Measurements from ENCODE around the gene MALSU1. TPM values are rescaled to one million over a fixed set of nuclear protein-coding genes. Genes with fewer than 3 reads are reported as not detected.

The MALSU1 gene
- total and polyA plus RNA-seq, 7 donors: 65.2 to 109 (median 89.2) TPM

GRCh38 chr7:23347682-23348180 is 48.6 kb downstream of the MALSU1 start:
- Histone ChIP-seq H3K27ac (no peak overlapping the region), H3K4me3 (no peak overlapping the region), H3K36me3 (ENCODE audit: insufficient read depth in 1 of 2, low read depth in 1 of 2) (no peaks in the 10 kb centered on the region), H3K27me3 (ENCODE audit: insufficient read depth in 3 of 3, low read length in 2 of 3) (no peaks in the 10 kb centered on the region), H3K9me3 (no peaks in the 10 kb centered on the region), H3K4me1 (no peaks in the 10 kb centered on the region)
- WGBS, 3 donors: 89 to 94% (median 94%) methylated on average over 8 of the region's 8 CpGs
- no peak for ATAC-seq
- intact Hi-C loops (cut with DNase I): no loop called here
- TF ChIP-seq CTCF (IDR thresholded peaks at IDR 0.05): no peak
- DNase-seq: no peak

GRCh38 chr7:23349484-23350157 is 50.5 kb downstream of the MALSU1 start:
- no peaks in the 10 kb centered on the region for H3K36me3 ChIP-seq (ENCODE audit: insufficient read depth in 1 of 2, low read depth in 1 of 2)
- no peak overlapping the region for H3K4me3 ChIP-seq
- ATAC-seq (no peak), DNase-seq (no peak)
- no peaks in the 10 kb centered on the region for H3K9me3 ChIP-seq
- H3K27me3 ChIP-seq (ENCODE audit: insufficient read depth in 3 of 3, low read length in 2 of 3): no peaks in the 10 kb centered on the region
- intact Hi-C loops (cut with DNase I): no loop called here
- H3K27ac ChIP-seq: no peak overlapping the region
- TF ChIP-seq CTCF (IDR thresholded peaks at IDR 0.05): no peak
- 63 to 68% (median 64%) methylated on average over 7 of the region's 7 CpGs for WGBS, 3 donors
- H3K4me1 ChIP-seq: no peaks in the 10 kb centered on the region

- no peaks in the 10 kb centered on the region for H3K27me3 ChIP-seq (ENCODE audit: insufficient read depth in 3 of 3, low read length in 2 of 3)
- 89 to 96% (median 91%) methylated on average over 2 of the region's 2 CpGs for WGBS, 3 donors
- no peak overlapping the region for H3K27ac ChIP-seq
- H3K4me3 ChIP-seq: no peak overlapping the region
- DNase-seq (no peak), ATAC-seq (no peak)
- intact Hi-C loops (cut with DNase I): no loop called here
- H3K4me1 ChIP-seq: no peaks in the 10 kb centered on the region
- H3K9me3 ChIP-seq: no peaks in the 10 kb centered on the region
- no peaks in the 10 kb centered on the region for H3K36me3 ChIP-seq (ENCODE audit: insufficient read depth in 1 of 2, low read depth in 1 of 2)
- TF ChIP-seq CTCF (IDR thresholded peaks at IDR 0.05): no peak
These were observed 51.3 kb downstream of the MALSU1 start for GRCh38 chr7:23350466-23350865.

- ATAC-seq (no peak), DNase-seq (no peak)
- no peaks in the 10 kb centered on the region for H3K27me3 ChIP-seq (ENCODE audit: insufficient read depth in 3 of 3, low read length in 2 of 3)
- H3K4me3 ChIP-seq: no peak overlapping the region
- WGBS, 3 donors: 90 to 92% (median 92%) methylated on average over 5 of the region's 5 CpGs
- no peak for TF ChIP-seq CTCF (IDR thresholded peaks at IDR 0.05)
- H3K4me1 ChIP-seq: no peaks in the 10 kb centered on the region
- intact Hi-C loops (cut with DNase I): no loop called here
- H3K27ac ChIP-seq: no peak overlapping the region
- no peaks in the 10 kb centered on the region for H3K9me3 ChIP-seq
- no peaks in the 10 kb centered on the region for H3K36me3 ChIP-seq (ENCODE audit: insufficient read depth in 1 of 2, low read depth in 1 of 2)
These were observed 54.0 kb downstream of the MALSU1 start for GRCh38 chr7:23353172-23353571.

GRCh38 chr7:23356168-23356567 is 57.0 kb downstream of the MALSU1 start:
- no peak for ATAC-seq

More at GRCh38 chr7:23356168-23356567, 57.0 kb downstream of the MALSU1 start:
- no peak overlapping the region for H3K27ac ChIP-seq
- H3K4me1 ChIP-seq: no peaks in the 10 kb centered on the region
- H3K4me3 ChIP-seq: no peak overlapping the region
- intact Hi-C loops (cut with DNase I): loop anchor here in 1 of 2 donors (5.0 kb wide), 1 partner anchor 106 kb away; no protein-coding TSS in a partner anchor
- no peak for TF ChIP-seq CTCF (IDR thresholded peaks at IDR 0.05)
- WGBS, 3 donors: 59 to 61% (median 60%) methylated on average over 3 of the region's 3 CpGs
- H3K9me3 ChIP-seq: no peaks in the 10 kb centered on the region
- no peaks in the 10 kb centered on the region for H3K27me3 ChIP-seq (ENCODE audit: insufficient read depth in 3 of 3, low read length in 2 of 3)
- H3K36me3 ChIP-seq (ENCODE audit: insufficient read depth in 1 of 2, low read depth in 1 of 2): no peaks in the 10 kb centered on the region
- no peak for DNase-seq

Data from psoas muscle (tissue), 8 donors.